HG03521 (cell line): ENCODE data around the gene RASL11A.
"Not testable (repeated sequence)": the region's sequence is repeated elsewhere in the genome, so short reads cannot be mapped to it uniquely, and the experiment has no call there.

Experiments used
- ATAC-seq: cut with Tn5 transposase; IDR thresholded peaks from one replicate; pipeline ENCODE4 v1.9.1; 2021; ENCODE audit warnings: mild to moderate bottlenecking, moderate library complexity; ENCODE audit not compliant: unreplicated experiment

The RASL11A gene

DNA sequence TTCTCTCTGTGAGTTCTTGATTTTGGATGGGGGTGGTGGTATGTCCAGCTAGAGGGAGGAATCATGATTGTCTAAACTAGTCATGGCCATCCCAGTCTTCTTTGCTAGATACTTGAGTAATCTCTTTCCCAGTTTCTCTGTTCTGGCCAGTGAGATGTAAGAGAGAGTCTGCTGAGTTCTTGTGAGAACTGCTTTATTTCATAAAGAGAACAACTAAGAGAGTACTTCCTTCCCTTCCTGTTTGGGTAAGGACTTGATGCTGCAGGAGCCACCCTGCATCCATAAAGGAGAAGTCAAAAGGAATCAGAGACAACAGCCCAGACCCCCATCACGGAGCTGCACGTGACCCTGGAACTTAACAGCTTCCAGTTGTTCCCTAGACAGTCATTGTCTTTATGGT, 3.0 kb upstream of the RASL11A start:
- no peak for ATAC-seq

DNA sequence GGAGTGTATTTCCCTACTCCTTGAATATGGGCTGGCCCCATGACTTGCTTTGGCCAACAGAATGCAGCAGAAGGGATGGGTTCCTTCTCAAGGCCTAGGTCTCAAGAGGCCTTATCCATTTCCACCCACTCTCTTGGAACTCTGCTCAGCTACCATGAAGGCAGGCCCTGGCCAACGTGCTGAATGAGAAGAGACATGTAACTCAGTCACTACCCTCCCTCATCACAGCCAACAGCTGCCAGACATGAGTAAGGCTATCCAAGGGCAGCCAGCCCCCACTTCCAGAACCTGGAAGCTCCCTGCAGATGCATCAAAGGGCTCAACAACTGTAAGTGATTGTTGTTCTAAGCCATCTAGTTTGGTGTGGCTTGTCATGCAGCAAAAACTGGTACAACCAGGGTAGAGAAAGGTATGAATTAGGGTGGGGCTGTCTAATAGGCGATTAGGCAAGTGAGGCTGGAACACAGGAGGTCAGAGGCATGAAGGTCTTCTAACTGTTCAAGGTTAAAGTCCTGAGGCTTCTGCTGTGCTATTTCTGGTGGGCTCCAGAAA, 1.4 kb upstream of the RASL11A start:
- ATAC-seq = no peak

DNA sequence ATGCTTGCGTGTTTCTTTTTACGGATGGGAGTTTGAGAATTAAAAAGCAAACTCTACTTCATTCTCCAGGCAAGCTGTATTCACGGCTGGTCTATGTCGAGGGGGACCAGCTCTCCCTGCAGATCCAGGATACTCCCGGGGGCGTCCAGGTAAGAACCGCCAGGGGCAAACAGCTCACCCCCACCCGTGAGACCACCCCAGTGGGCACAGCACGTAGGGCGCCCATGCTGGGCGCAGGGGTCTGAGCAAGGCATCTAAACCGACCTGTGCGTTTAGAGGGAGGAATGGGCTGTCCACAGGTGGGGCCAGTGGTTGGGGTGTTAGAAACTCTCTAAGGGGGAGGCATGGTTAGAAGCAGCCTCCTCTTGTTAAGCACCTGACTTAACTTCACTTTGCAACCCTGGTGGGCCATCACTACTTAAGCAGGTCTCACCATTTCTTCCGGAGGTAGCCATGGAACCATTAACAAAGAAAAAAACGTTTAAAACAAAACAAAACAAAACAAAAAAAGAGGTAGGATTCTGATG, 1.0 kb downstream of the RASL11A start:
- no peak for ATAC-seq

DNA sequence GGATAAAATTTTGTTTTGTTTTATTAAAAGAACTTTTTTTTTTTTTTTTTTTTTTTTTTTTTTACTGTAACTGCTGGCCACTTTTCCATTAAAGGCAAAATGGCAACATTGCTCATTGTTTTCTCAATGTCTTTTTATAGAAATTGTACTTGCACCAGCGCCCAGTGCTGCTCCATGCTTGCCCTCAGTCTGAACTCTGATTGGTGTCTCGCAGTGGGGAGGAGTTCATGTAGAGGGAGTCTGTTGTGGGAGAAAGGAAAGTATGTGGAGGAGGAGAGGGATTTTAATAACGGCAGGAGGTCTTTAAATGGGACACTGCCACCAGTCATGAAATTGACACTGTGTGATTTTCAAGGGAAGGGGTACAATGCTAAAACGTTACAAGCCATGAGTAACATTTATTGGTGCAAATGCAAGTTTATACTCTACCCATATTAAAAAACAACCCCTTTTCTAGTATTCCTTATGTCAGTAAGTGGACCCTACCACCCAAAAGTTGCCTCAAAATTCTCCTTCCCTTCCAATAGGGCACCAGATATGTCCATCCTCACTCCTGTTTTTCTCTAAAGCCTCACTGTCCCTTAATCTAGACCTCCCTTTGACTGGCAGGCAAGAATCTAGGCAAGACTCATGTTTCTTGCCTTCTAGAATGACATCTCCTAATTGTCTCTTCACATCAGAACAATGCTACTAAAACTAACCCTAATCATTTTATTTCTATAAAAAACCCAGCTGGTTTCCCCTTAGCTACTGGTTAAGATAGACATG, 3.2 kb downstream of the RASL11A start:
- ATAC-seq = no peak

DNA sequence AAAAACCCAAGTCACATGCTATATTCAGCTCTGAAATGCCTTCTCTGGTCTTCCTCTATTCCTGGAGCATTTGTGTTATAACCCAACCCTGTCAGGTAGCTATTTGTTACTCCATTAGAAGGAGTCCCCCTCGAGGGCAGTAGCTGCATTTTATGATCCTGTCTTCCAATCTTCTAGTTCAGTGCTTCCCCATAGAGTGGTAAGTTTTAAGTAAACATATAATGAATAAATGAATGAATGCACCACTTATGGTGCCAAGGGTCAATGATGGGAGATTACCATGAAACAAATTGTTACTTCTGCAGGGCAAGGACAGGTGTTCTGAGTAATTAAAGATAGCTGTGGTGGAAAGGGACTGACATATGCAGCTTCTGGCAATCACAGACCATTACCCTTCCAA, 4.0 kb downstream of the RASL11A start:
- ATAC-seq = no peak

DNA sequence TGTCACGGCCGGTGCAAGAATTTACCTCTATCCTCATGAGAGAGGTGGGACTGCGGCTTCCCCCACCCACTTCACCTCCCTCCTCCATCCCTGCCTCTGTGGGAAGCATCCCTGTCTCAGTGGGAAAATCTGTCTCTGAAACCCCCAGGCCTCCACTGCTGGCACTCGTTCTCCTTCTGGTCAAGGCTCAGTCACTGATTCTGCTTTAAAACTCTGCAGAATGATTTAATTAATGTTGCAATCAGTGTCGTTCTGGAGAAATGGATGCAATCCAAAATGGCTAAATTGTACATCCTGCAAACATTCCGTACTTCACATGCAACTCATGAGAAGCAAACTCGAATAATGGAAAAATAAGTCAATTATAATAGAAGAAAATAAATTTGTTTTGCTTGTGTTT, 5.6 kb downstream of the RASL11A start:
- no peak for ATAC-seq

DNA sequence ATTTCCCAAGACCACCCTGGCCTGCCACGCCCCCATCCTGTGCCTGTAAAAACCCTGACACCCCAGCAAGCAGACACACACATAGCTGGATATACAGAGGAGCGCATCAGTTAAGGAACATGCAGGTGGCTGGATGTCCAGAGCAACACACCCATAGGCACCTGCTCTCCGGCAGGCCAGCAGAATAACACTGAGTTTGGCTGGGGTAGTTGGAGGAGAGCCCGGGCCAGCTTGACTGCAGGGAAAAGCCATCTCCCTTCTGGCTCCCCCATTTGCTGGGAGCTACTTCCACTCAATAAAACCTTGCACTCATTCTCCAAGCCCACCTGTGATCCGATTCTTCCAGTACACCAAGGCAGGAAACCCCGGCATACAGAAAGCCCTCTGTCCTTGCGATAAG, 8.9 kb downstream of the RASL11A start:
- ATAC-seq = no peak

DNA sequence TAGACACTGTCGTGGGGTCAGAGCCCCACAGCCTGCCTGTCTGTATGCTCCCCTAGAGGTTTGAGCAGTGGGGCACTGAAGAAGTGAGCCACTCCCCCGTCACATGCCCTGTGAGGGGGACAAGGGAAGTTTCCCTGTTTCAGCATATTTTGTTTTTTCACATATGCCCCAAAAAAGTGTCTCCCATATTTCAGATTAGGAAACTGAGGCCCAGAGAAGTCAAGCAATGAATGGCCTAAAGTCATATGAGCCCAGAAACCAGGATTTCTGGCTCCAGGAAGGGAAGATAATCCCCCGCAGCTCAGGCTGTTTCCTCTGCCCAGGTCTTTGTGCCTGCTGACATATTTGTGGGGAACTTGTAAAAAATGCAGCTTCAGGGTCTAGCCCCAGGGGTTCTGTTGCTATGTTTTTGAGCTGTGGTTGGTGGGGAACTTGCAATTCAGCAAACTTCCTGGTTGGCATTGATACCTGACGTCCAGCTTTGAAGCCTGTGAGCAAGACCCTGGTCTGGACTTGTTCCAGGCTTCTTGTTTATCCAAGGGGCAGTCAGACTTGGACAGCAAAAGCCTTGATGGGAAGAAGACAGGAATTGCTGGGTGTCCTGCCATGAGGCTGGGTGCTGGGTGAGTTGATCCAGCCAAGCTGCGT, 9.5 kb downstream of the RASL11A start:
- ATAC-seq = no peak

DNA sequence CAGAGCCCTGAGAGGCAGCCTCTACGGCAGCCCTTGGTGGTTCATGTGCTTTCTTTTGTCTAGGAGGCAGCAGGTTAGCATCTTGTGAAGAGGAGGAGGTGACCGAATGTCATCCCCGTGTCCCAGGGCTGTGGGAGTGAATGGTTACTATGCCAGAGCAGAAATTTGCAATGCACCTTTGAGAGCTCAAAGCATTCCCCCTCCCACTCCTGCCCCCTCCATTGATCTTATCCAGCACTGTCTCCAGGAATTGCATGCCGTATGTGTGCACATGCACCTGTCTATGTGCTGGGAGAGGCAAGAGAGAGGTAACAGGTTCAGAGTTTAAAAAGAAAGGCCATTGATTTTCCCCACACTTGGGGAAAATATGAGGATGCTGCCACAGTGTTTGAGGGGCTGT, 10.2 kb downstream of the RASL11A start:
- ATAC-seq = no peak

DNA sequence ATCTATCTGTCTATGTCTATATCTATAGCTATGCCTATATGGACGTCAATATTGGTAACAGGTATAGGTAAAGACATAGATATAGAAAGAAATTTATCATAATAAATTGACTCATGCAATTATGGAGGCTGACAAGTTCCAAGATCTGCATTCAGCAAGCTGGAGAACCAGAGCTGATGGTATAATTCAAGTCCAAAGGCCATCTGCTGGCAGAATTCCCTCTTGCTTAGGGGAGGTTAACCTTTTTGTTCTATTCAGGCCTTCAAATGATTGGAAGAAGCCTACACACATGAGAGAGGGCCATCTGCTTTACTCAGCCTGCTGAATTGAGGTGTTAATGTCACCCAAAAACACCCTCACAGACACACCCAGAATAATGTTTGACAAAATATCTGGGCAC, 10.8 kb downstream of the RASL11A start:
- no peak for ATAC-seq

DNA sequence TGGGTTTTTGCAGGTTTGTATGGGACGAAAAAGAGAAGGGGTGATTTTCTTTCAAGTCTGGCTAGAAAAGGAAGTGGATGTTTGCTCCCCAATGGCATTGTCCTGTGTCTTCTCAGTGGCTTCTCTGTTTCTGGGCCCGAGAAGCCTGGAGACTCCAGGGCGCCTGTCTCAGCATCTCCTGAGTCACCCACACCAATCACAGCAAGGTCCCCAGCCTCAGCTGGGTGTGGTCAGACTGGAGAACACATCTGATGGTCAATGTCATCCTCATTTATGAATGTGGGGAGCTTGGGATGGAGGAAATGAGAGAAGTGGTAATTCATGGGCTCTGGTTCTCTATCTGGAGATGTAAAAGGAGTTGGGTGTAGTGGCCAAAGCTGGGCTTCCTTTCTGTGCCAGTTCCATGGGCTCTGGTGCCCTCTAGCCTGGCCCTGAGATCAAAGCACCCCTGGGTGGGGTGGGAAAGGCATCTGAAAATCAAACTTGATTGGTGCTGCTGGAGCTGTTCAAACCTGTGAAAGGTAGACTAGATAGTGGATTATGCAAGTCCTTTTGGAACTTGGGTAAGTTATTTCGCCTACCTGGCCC, 13.4 kb downstream of the RASL11A start:
- ATAC-seq = no peak

DNA sequence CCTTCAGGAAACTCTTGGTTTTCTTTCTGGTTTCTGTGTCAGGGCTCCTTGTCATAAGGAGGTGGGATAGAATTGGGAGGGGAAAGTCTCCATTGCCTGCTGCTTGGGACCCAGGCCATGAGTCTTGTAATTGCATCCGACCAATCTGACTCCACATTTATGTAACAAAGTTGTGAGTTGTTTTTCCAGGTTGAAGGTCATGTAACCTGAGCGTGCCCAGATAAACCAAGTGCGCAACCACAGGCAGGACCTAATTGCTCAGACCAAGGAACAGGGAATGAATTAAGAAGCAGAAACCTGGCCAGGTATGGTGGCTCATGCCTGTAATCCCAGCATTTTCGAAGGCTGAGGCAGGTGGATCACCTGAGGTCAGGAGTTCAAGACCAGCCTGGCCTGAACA, 17.8 kb downstream of the RASL11A start:
- no peak for ATAC-seq

DNA sequence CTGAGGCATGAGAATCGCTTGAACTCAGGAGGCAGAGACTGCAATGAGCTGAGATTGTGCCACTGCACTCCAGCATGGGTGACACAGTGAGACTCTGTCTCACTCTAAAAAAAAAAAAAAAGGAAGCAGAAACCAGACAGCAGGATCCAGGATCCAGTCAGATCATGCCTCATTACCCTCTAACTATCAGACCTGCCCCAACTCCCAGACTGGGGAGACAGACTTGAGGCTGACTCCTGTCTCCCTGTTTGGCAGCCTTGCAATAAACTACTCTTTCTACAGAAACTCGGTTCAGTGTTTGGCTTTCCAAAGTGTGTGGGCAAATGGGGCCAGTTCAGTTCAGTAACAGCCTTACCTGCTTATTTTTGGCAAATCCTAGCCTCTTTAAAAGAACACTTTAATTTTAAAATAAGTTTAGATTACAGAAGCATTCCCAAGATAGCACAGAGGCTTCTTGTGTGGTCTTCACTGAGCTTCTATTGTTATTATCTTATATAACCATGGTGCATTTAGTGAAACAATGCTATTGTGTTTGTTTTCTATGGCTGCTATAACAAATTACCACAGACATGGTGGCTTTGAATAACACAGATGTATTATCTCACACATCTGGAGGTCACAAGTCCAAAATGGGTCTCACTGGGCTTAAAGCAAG, 18.5 kb downstream of the RASL11A start:
- ATAC-seq = no peak

DNA sequence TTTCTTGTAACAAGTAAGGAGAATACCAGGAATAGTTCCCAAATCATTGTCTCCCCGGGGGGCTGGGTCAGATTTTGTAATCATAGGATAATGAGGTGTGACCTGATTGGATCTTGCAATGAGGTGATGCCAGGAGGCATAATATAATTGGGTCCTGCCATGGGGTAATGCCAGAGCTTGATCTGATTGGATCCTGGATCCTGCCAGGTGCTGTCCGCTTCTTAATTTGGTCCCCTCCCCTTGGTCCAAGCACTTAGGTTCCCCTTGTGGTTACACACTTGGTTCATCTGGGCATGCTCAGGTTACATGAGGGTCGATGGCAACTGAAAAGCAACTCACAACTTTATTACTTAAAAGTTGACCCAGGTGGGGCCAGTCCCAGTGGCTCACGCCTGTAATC, 20.1 kb downstream of the RASL11A start:
- no peak for ATAC-seq

DNA sequence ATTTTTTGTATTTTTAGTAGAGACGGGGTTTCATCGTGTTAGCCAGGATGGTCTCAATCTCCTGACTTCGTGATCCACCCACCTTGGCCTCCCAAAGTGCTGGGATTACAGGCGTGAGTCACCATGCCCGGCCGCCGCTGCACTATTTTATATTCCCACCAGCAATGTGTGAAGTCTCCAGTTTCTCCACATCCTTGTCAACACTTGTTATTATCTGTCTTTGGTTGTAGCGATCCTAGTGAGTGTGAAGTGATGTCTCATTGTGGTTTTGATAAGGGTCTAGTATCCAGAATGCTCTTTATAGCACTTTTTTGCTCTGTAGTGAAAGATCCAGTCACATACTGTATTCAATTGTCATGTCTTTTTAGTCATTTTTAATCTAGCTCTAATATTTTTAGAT, 21.3 kb downstream of the RASL11A start:
- not testable (repeated sequence) for ATAC-seq

DNA sequence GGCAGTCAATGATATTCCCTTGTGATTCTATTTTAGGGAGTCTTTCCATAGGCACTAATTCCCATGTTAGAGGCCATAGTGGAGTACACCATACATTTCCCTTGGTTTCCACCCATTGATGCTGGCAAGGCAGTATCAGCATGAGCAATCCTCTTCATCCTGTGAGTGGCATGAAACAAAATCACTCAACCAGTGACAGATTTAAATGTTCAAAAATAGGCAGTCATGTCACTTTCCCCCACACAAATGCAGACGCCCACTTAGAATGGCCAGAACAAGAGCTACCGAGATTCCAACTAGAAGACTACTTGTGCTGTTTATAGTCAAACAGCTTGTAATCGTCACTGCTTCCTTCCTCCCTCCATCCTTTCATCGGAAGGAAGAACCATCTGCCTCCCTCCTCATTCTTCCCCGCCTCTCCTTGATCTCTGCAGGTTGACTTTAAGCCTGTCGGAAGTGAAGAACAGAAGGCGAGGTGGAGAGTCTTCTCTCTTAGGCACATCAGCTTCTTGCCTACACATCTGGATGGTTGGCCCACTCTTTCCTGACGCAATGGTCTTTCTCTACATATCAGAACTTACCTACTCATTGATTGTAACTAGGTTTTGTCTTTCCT, 22.6 kb downstream of the RASL11A start:
- no peak for ATAC-seq

DNA sequence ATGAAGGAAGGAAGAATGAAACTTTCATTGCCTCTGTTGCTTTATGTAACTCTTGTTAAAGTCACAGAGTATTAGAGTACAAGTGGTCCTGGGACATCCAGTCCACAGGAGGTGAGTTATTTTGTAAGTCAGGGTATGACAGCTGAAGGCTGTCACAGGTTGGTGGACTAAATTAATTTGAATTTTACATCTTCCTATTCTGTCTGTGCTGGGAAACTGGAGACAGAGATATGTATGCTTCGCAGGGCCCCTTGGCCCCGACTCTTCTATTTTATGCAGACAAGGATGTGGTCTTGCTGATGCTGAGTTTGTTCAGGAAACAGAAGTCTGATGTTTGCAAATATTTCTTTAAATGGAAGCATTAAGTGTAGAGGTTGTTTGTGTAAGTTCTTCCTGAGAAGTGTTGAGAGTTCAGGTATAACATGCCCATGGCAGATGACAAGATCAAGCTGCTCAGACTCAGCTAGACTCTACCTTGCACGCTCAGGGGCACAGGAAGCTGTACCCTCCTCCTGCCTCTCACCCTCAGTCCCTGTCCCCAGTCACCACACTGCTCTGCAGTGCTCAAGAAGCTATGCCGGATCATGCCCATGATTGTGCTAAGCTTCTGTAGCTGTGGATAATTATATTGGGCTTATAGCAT, 23.4 kb downstream of the RASL11A start:
- ATAC-seq = no peak

DNA sequence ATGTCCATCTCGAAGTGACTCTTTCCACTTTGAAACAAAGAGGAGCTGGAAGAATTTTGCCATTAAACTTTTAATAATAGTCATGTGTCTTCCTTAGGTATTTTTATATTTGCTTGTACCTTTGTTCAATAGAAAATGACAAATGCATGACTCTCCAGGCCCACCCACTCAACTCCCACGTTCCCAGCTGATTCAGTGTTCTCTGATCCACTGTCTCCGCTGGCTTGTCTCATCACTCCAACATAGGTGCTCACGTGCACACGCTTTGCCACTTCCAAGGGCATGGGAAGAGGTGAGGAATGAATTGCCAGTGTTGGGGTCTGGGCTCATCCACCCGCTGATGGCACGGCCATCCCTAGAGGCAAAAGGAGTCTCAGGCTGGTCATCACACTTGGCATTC, 24.5 kb downstream of the RASL11A start:
- ATAC-seq = no peak

DNA sequence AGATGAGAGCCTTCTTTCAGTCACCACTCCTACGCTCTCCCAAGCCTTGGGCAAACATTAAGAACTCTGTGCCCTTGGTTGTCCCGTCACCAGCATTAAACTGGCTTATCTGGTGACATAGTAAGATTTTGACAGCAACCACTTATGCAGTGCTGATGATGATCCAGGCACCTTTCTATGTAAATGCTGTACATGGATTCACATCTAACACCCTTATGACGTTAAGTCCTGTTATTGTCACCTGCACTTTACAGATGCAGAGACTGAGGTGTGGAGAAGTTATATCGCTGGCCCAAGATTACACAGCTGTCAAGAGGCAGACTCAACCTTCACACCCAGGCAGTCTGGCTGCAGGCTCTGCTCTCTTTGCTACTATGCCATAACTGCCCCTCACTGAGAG, 25.0 kb downstream of the RASL11A start:
- ATAC-seq = no peak

DNA sequence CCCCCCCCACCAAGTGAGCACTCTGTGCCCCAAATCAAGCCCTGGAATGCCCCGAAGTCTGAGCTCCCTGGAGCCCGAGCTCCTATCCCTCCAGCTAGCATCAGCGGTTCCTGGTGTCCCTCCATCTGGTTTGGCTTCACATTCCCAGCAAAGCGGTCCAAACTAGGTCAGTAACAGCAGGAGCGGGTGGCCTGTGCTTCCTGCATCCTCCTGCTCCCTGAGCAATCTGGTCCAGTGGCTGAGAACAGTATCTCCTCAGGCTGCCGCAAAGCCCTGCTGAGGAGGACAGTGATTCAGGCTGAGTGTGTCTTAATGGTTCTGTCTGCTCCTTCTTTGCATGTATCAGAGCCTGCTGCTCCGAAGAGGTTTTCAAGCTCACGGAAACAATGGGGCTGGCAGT, 25.9 kb downstream of the RASL11A start:
- ATAC-seq = no peak
